HEK293 (cell line): Measurements from ENCODE around the gene NYAP2.

Experiments used
- ZNF10 ChIP-seq: fragments of 450-650 bp; formaldehyde crosslinking; IDR thresholded peaks from 2 replicates; pipeline ENCODE4 v1.5.1; 2017; ENCODE audit warnings: missing biosample characterization, missing genetic modification characterization
- ZNF221 ChIP-seq: fragments of 450-650 bp; formaldehyde crosslinking; IDR thresholded peaks from 2 replicates; pipeline ENCODE4 v1.5.1; 2017; ENCODE audit warnings: missing biosample characterization, missing genetic modification characterization, borderline replicate concordance

DNA sequence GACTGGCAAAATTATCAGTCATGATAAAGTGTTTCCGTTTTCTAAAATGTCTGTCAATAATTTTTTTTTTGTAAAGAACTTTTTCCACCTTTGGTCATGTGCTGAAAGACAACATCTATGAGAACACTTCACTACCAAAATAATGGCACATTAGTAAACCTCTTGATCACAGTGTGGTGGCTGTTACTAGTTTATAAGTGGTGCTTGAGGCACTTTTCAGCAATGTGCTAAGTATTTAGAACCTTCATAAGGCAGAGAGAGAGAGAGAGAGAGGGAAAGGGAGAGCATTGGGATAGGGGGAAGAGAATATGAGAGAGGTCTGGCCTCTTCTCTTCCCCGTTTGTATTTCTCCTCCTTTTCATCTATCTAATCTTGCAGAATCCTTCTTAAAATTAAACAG is 1.1 kb upstream of the NYAP2 start:
- TF ChIP-seq ZNF10 (tag by site-specific recombination), result no peak
- no peak for TF ChIP-seq ZNF221 (tag by site-specific recombination)
